ENCODE results near the gene PET117. TPM values are rescaled to one million over a fixed set of nuclear protein-coding genes. Genes with fewer than 3 reads are reported as not detected.
"Not testable (repeated sequence)": the region's sequence is repeated elsewhere in the genome, so short reads cannot be mapped to it uniquely, and the experiment has no call there.

Gene PET117
- total RNA-seq, 1 donor from 2014 or later: 18.5 TPM

- Mint-ChIP-seq H3K4me1 (ENCODE audit: low read depth) (peaks cover 5% of the 10 kb centered on the region), H3K9me3 (ENCODE audit: low read depth) (peaks cover 10% of the 10 kb centered on the region), H3K27ac (no peak overlapping the region), H3K36me3 (ENCODE audit: insufficient read depth) (peaks cover 2% of the 10 kb centered on the region), H3K4me3 (ENCODE audit: low read depth) (no peak overlapping the region), H3K27me3 (peaks cover 20% of the 10 kb centered on the region)
- no peak for DNase-seq (ENCODE audit: low spot score, unreplicated experiment)
- no peak for TF ChIP-seq CTCF (IDR thresholded peaks at IDR 0.05; ENCODE audit: unreplicated experiment)
Measured at GRCh38 chr20:18108326-18108725, 29.3 kb upstream of the PET117 start.

GRCh38 chr20:18128574-18128973 lies 9.1 kb upstream of the PET117 start:
- H3K4me3 Mint-ChIP-seq (ENCODE audit: low read depth); H3K4me1 Mint-ChIP-seq (ENCODE audit: low read depth); H3K9me3 Mint-ChIP-seq (ENCODE audit: low read depth); H3K36me3 Mint-ChIP-seq (ENCODE audit: insufficient read depth); DNase-seq (ENCODE audit: low spot score, unreplicated experiment); H3K27ac Mint-ChIP-seq; H3K27me3 Mint-ChIP-seq: not testable (repeated sequence)

GRCh38 chr20:18132663-18133062 lies 5.0 kb upstream of the PET117 start:
- peaks cover 11% of the 10 kb centered on the region for H3K4me1 Mint-ChIP-seq (ENCODE audit: low read depth)
- H3K27me3 Mint-ChIP-seq: no peaks in the 10 kb centered on the region
- no peaks in the 10 kb centered on the region for H3K36me3 Mint-ChIP-seq (ENCODE audit: insufficient read depth)
- TF ChIP-seq CTCF (IDR thresholded peaks at IDR 0.05; ENCODE audit: unreplicated experiment): no peak
- H3K9me3 Mint-ChIP-seq (ENCODE audit: low read depth): no peaks in the 10 kb centered on the region
- no peak for DNase-seq (ENCODE audit: low spot score, unreplicated experiment)
- H3K27ac Mint-ChIP-seq: no peak overlapping the region
- no peak overlapping the region for H3K4me3 Mint-ChIP-seq (ENCODE audit: low read depth)

GRCh38 chr20:18133962-18134361 lies 3.7 kb upstream of the PET117 start:
- no peaks in the 10 kb centered on the region for H3K36me3 Mint-ChIP-seq (ENCODE audit: insufficient read depth)
- H3K27me3 Mint-ChIP-seq: no peaks in the 10 kb centered on the region
- H3K4me3 Mint-ChIP-seq (ENCODE audit: low read depth): no peak overlapping the region
- no peak for TF ChIP-seq CTCF (IDR thresholded peaks at IDR 0.05; ENCODE audit: unreplicated experiment)
- DNase-seq (ENCODE audit: low spot score, unreplicated experiment): no peak
- peaks cover 14% of the 10 kb centered on the region for H3K4me1 Mint-ChIP-seq (ENCODE audit: low read depth)
- no peak overlapping the region for H3K27ac Mint-ChIP-seq
- no peaks in the 10 kb centered on the region for H3K9me3 Mint-ChIP-seq (ENCODE audit: low read depth)

- peak overlapping the region; percentile 86 for H3K4me3 Mint-ChIP-seq (ENCODE audit: low read depth)
- H3K27me3 Mint-ChIP-seq: no peaks in the 10 kb centered on the region
- H3K27ac Mint-ChIP-seq: peak overlapping the region; percentile 87
- no peak for TF ChIP-seq CTCF (IDR thresholded peaks at IDR 0.05; ENCODE audit: unreplicated experiment)
- H3K36me3 Mint-ChIP-seq (ENCODE audit: insufficient read depth): peaks cover 8% of the 10 kb centered on the region
- no peak for DNase-seq (ENCODE audit: low spot score, unreplicated experiment)
- H3K9me3 Mint-ChIP-seq (ENCODE audit: low read depth): no peaks in the 10 kb centered on the region
- peaks cover 30% of the 10 kb centered on the region for H3K4me1 Mint-ChIP-seq (ENCODE audit: low read depth)
Measured at GRCh38 chr20:18138266-18138582, 561 bp downstream of the PET117 start.

GRCh38 chr20:18138639-18139583 lies 1.2 kb downstream of the PET117 start:
- peak overlapping the region; percentile 87 for H3K27ac Mint-ChIP-seq
- no peaks in the 10 kb centered on the region for H3K27me3 Mint-ChIP-seq
- no peaks in the 10 kb centered on the region for H3K9me3 Mint-ChIP-seq (ENCODE audit: low read depth)
- H3K4me1 Mint-ChIP-seq (ENCODE audit: low read depth): peaks cover 28% of the 10 kb centered on the region
- DNase-seq (ENCODE audit: low spot score, unreplicated experiment): no peak
- H3K36me3 Mint-ChIP-seq (ENCODE audit: insufficient read depth): peaks cover 8% of the 10 kb centered on the region
- TF ChIP-seq CTCF (IDR thresholded peaks at IDR 0.05; ENCODE audit: unreplicated experiment): no peak
- H3K4me3 Mint-ChIP-seq (ENCODE audit: low read depth): peak overlapping the region; percentile 86
